Measurements from ENCODE around the gene RABGAP1.

The RABGAP1 gene

DNA sequence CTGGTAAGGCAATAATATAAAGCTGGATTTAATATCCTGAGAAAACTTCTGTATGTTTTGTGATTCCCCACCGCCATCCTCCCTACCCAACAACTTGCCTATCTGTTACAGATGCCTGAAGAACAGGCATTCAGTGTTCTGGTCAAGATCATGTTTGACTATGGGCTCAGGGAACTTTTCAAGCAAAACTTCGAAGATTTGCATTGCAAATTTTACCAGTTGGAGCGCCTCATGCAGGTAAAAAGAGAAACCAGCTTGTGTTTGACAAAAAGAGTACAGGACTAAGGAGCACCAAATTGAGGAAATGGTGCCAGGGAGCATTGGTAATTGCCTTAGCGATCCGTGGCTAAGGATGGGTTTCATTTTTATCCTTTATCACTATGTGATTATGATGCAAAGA, 132.6 kb downstream of the RABGAP1 start:
- Histone ChIP-seq H3K27me3 (ENCODE audit: control insufficient read depth, insufficient read depth, low read length) (no peaks in the 10 kb centered on the region), H3K4me3 (ENCODE audit: low read depth, low read length) (no peak overlapping the region), H3K36me3 (ENCODE audit: control insufficient read depth, insufficient read depth, low read length) (no peaks in the 10 kb centered on the region), H3K9ac (ENCODE audit: low read depth, low read length) (no peak overlapping the region), H3K9me3 (ENCODE audit: control insufficient read depth, insufficient read depth, low read length) (no peaks in the 10 kb centered on the region), H3K4me1 (ENCODE audit: control insufficient read depth, insufficient read depth, low read length) (peaks cover 39% of the 10 kb centered on the region)

DNA sequence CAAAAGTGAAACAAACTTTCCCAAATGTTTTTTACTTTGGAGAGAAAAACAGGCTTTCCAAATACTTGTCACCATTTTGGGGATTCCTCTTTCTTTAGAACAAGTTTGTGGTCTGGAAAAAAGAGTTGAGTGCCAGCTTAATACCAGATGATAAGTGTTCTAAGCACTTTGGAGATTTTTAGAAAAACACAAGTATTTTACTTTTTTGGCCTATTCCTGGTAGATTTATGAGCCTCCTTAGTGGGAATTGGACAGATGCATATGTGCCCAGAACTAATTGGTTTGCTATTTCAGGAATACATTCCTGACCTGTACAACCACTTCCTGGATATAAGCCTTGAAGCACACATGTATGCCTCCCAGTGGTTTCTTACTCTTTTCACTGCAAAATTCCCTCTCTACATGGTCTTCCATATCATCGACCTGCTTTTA, 133.2 kb downstream of the RABGAP1 start:
- peaks cover 39% of the 10 kb centered on the region for H3K4me1 ChIP-seq (ENCODE audit: control insufficient read depth, insufficient read depth, low read length)

DNA sequence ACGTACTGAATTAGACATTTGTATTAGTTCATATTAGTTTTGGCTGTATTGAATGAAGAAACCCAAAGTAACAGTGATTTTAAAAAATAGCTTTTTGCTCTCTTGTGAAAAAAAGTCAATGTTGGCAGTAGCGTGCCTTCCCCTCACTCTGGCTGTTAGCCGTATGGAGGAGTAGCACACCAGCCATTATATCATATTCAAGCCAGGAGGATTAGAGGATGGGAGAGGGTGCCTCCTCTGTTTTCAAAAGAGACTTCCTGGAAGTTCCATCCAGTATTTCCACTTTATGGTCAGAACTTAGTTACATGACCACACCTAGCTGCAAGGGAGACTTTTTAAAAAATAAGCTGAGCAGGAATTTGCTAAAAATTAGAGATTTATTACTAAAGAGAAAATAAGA, 133.8 kb downstream of the RABGAP1 start:
- H3K27me3 ChIP-seq (ENCODE audit: control insufficient read depth, insufficient read depth, low read length), result no peaks in the 10 kb centered on the region
- H3K4me3 ChIP-seq (ENCODE audit: low read depth, low read length), result no peak overlapping the region
- peaks cover 2% of the 10 kb centered on the region for H3K36me3 ChIP-seq (ENCODE audit: control insufficient read depth, insufficient read depth, low read length)
- H3K4me1 ChIP-seq (ENCODE audit: control insufficient read depth, insufficient read depth, low read length), result peaks cover 39% of the 10 kb centered on the region
- H3K9me3 ChIP-seq (ENCODE audit: control insufficient read depth, insufficient read depth, low read length), result no peaks in the 10 kb centered on the region
- no peak overlapping the region for H3K9ac ChIP-seq (ENCODE audit: low read depth, low read length)

More for the DNA sequence above, 133.2 kb downstream of the RABGAP1 start:
- H3K4me3 ChIP-seq (ENCODE audit: low read depth, low read length), result no peak overlapping the region
- no peaks in the 10 kb centered on the region for H3K9me3 ChIP-seq (ENCODE audit: control insufficient read depth, insufficient read depth, low read length)
- H3K27me3 ChIP-seq (ENCODE audit: control insufficient read depth, insufficient read depth, low read length), result no peaks in the 10 kb centered on the region
- H3K9ac ChIP-seq (ENCODE audit: low read depth, low read length), result no peak overlapping the region
- H3K36me3 ChIP-seq (ENCODE audit: control insufficient read depth, insufficient read depth, low read length), result no peaks in the 10 kb centered on the region

DNA sequence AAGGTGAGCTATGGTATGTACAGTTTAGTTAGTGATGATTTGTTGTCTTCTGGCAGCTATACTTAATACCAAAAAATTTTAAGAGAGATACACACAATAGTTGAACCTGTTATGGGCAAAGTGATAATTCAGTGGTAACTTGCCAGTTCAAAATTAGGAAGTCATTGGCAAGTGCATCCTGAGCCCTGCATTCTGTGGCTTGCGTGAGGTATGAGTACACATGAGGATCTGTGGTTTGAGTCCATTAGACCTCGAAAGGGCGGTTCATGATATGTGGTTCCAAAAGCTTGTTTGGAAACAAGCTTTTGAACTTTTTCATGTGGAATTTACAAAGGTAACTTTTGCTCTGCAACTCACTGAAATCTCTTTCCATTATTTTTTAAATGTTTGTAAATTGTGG, 139.6 kb downstream of the RABGAP1 start:
- peaks cover 4% of the 10 kb centered on the region for H3K36me3 ChIP-seq (ENCODE audit: control insufficient read depth, insufficient read depth, low read length)
- no peak overlapping the region for H3K4me3 ChIP-seq (ENCODE audit: low read depth, low read length)
- no peaks in the 10 kb centered on the region for H3K27me3 ChIP-seq (ENCODE audit: control insufficient read depth, insufficient read depth, low read length)
- H3K9ac ChIP-seq (ENCODE audit: low read depth, low read length), result no peak overlapping the region
- peaks cover 9% of the 10 kb centered on the region for H3K4me1 ChIP-seq (ENCODE audit: control insufficient read depth, insufficient read depth, low read length)
- no peaks in the 10 kb centered on the region for H3K9me3 ChIP-seq (ENCODE audit: control insufficient read depth, insufficient read depth, low read length)

DNA sequence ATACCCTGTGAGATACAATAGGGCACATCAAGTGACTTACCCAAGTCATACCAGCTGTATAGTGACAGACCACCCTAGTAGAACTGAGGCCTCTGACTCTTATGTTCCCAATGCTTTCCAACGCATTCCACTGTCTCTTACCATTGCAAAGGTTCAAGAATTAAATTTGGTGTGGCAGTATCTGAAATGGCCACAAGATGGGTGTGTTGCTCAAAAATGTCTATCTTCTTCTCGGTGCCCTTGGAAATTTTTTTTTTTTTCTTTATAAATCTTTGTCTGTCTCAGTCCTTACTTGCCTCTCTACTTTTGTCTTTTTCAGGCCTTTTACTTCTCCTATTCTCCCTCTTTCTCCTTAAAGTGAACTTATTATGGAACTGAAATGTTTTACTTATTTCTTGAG, 141.0 kb downstream of the RABGAP1 start:
- H3K27me3 ChIP-seq (ENCODE audit: control insufficient read depth, insufficient read depth, low read length), result no peaks in the 10 kb centered on the region
- H3K36me3 ChIP-seq (ENCODE audit: control insufficient read depth, insufficient read depth, low read length), result peaks cover 4% of the 10 kb centered on the region
- no peak overlapping the region for H3K9ac ChIP-seq (ENCODE audit: low read depth, low read length)
- no peaks in the 10 kb centered on the region for H3K9me3 ChIP-seq (ENCODE audit: control insufficient read depth, insufficient read depth, low read length)
- no peak overlapping the region for H3K4me3 ChIP-seq (ENCODE audit: low read depth, low read length)
- H3K4me1 ChIP-seq (ENCODE audit: control insufficient read depth, insufficient read depth, low read length), result no peaks in the 10 kb centered on the region

DNA sequence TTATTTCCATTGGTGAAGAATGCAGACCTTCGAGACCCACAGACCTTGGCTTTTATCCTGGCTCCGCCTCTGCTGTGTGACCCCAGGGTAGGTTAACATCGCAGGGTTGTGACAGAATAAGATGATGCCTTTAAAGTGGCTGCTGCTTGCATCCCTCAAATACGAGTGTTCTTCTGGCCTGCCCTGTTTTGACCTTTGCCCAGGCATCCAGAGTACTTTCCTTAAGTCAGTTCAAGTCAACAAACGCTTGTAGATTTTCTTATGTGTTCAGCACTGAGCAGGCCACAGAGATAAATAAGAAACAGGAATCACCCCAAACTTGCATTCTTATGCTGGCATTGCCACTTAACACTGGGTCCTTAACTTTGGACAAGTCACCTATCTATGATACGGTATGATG, 142.9 kb downstream of the RABGAP1 start:
- Histone ChIP-seq H3K9me3 (ENCODE audit: control insufficient read depth, insufficient read depth, low read length) (no peaks in the 10 kb centered on the region), H3K4me3 (ENCODE audit: low read depth, low read length) (no peak overlapping the region), H3K36me3 (ENCODE audit: control insufficient read depth, insufficient read depth, low read length) (peaks cover 4% of the 10 kb centered on the region), H3K4me1 (ENCODE audit: control insufficient read depth, insufficient read depth, low read length) (no peaks in the 10 kb centered on the region), H3K27me3 (ENCODE audit: control insufficient read depth, insufficient read depth, low read length) (no peaks in the 10 kb centered on the region), H3K9ac (ENCODE audit: low read depth, low read length) (no peak overlapping the region)

DNA sequence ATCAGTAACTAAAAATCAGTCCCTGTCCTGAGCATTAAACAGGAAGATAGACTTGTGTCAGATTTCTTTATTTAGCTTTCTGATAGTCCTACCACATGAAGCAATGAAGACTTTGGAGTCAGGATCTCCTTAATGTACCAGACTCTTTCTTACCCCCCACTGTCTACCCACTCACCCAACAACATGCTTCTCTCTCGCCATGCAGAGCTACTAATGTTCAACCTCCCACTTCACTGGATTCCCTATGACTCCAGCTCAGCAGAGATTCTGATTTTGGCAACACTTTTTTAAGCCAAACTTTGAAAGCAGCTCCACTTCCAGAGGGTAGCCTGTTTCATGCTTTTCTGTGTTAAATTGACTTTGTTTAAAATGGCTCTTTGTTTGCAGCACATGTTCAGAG, 143.4 kb downstream of the RABGAP1 start:
- Histone ChIP-seq H3K9ac (ENCODE audit: low read depth, low read length) (no peak overlapping the region), H3K4me3 (ENCODE audit: low read depth, low read length) (no peak overlapping the region), H3K9me3 (ENCODE audit: control insufficient read depth, insufficient read depth, low read length) (no peaks in the 10 kb centered on the region), H3K36me3 (ENCODE audit: control insufficient read depth, insufficient read depth, low read length) (peaks cover 4% of the 10 kb centered on the region), H3K4me1 (ENCODE audit: control insufficient read depth, insufficient read depth, low read length) (no peaks in the 10 kb centered on the region), H3K27me3 (ENCODE audit: control insufficient read depth, insufficient read depth, low read length) (no peaks in the 10 kb centered on the region)

DNA sequence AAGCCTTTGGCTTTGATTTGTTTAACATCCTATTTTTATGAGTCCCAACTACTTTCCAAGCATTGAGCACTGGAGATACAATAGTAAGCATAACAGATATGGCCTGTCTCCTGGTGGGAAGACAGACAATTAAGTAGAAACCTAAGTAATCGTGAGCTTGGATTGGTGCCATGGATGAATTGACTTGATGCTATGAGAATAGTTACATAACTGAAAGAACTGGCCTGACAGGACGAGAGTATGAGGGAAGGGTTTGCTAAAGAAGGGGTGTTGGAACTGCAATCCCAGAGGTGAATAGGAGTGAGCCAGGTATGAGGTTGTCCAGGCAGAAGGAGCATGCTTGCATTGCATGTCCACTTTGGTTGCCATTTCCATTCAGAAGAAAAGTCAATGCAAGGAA, 145.1 kb downstream of the RABGAP1 start:
- no peaks in the 10 kb centered on the region for H3K9me3 ChIP-seq (ENCODE audit: control insufficient read depth, insufficient read depth, low read length)
- peaks cover 3% of the 10 kb centered on the region for H3K36me3 ChIP-seq (ENCODE audit: control insufficient read depth, insufficient read depth, low read length)
- no peak overlapping the region for H3K9ac ChIP-seq (ENCODE audit: low read depth, low read length)
- no peaks in the 10 kb centered on the region for H3K27me3 ChIP-seq (ENCODE audit: control insufficient read depth, insufficient read depth, low read length)
- H3K4me1 ChIP-seq (ENCODE audit: control insufficient read depth, insufficient read depth, low read length), result no peaks in the 10 kb centered on the region
- H3K4me3 ChIP-seq (ENCODE audit: low read depth, low read length), result no peak overlapping the region

DNA sequence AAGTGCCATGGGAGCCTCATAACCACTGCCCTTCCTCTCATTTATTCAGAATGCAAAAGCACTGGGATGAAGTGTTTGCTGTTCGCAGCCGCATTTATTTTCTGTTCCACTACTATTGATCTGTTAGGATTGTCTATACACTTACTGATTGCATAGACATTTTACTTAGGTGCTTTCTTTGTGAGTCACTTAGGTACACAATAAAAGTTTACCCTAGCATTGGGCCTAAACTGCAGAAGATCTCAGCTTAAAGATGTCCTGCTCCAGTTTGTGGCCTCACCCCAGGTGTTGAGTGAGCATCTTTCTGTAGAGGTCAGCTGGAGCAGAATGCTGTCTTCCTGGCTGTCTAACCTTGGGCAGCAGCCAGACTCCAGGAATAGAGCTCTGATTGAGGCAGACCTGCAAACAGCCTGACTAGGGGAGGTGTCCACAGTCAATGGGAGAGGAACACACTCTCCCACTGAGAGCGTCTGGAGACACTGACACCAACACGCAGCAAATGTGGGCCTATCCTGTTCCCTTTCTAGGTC, 146.6 kb downstream of the RABGAP1 start:
- H3K4me1 ChIP-seq (ENCODE audit: control insufficient read depth, insufficient read depth, low read length), result no peaks in the 10 kb centered on the region

DNA sequence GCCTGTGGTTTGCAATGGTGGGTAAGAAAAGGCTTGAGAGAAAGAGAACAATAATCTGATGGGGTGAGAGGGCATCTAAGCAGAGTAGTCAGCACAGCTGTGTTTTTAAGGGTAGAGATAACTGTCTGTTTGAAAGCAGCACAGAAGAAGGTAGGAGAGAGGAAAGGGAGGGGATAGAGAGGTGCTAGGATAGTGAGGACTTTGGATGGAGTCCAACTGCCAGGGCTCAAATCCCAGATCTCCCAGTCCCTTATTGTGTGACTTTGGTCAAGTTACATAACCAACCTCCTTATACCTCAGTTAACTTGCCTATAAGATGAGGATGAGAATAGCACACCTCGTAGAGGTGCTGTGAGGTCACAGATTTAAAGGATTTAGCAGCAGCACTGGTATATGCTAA, 148.2 kb downstream of the RABGAP1 start:
- Histone ChIP-seq H3K36me3 (ENCODE audit: control insufficient read depth, insufficient read depth, low read length) (peaks cover 6% of the 10 kb centered on the region), H3K9me3 (ENCODE audit: control insufficient read depth, insufficient read depth, low read length) (no peaks in the 10 kb centered on the region), H3K9ac (ENCODE audit: low read depth, low read length) (no peak overlapping the region), H3K4me1 (ENCODE audit: control insufficient read depth, insufficient read depth, low read length) (no peaks in the 10 kb centered on the region), H3K4me3 (ENCODE audit: low read depth, low read length) (no peak overlapping the region), H3K27me3 (ENCODE audit: control insufficient read depth, insufficient read depth, low read length) (no peaks in the 10 kb centered on the region)

More for the DNA sequence above, 146.6 kb downstream of the RABGAP1 start:
- no peak overlapping the region for H3K9ac ChIP-seq (ENCODE audit: low read depth, low read length)
- no peaks in the 10 kb centered on the region for H3K27me3 ChIP-seq (ENCODE audit: control insufficient read depth, insufficient read depth, low read length)
- H3K4me3 ChIP-seq (ENCODE audit: low read depth, low read length), result no peak overlapping the region
- peaks cover 6% of the 10 kb centered on the region for H3K36me3 ChIP-seq (ENCODE audit: control insufficient read depth, insufficient read depth, low read length)
- H3K9me3 ChIP-seq (ENCODE audit: control insufficient read depth, insufficient read depth, low read length), result no peaks in the 10 kb centered on the region

DNA sequence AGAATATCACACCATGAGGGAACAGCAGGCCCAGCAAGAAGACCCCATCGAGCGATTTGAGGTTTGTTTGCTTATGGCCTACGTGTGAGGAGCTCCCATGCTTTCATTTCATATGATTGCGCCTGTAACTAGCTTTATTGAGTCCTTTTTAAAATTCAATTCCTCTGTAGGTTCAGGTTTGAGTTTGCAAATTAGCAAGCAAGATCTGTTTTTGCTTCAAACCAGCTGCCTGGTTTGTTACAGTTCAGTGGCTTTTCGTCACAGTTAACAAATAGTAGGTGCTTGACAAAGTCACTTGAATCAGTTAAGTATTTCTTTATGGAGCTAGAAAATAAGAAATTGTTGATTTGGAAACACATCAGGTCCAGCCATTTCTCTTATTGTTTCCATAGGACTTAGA, 149.0 kb downstream of the RABGAP1 start:
- Histone ChIP-seq H3K9me3 (ENCODE audit: control insufficient read depth, insufficient read depth, low read length) (no peaks in the 10 kb centered on the region), H3K27me3 (ENCODE audit: control insufficient read depth, insufficient read depth, low read length) (no peaks in the 10 kb centered on the region), H3K4me1 (ENCODE audit: control insufficient read depth, insufficient read depth, low read length) (no peaks in the 10 kb centered on the region), H3K36me3 (ENCODE audit: control insufficient read depth, insufficient read depth, low read length) (peaks cover 6% of the 10 kb centered on the region), H3K9ac (ENCODE audit: low read depth, low read length) (no peak overlapping the region), H3K4me3 (ENCODE audit: low read depth, low read length) (no peak overlapping the region)

DNA sequence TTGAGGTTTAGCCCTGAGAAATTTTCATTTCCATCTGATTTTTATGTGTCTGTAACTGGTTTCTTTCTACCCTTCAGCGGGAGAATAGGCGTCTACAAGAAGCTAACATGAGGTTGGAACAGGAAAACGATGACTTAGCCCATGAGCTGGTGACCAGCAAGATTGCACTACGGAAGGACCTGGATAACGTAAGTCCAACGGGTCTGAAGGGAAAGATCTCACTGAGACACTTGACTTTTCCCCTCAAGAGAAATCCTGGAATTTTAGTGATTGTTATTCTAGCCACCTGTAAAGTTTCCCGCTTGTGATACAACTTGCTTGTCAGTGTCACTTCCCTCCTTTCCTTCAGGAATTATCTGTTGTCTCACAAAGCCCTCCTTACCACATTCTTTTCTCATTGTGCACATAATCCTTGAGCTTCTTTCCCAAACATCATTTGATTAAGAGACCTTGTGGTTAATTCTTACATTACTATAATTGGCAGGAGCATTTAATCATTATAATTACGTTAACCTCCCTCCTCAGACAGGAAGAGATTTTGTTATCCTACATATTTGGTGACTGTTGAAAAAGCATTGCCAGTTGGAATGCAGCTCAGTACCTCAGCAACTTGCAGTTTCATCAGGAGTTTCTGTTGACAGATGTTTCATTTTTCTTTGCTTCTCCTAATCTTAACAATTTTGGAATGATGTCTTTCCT, 149.5 kb downstream of the RABGAP1 start:
- Histone ChIP-seq H3K4me1 (ENCODE audit: control insufficient read depth, insufficient read depth, low read length) (no peaks in the 10 kb centered on the region), H3K36me3 (ENCODE audit: control insufficient read depth, insufficient read depth, low read length) (peaks cover 6% of the 10 kb centered on the region), H3K9me3 (ENCODE audit: control insufficient read depth, insufficient read depth, low read length) (no peaks in the 10 kb centered on the region), H3K9ac (ENCODE audit: low read depth, low read length) (peak overlapping the region; percentile 9), H3K4me3 (ENCODE audit: low read depth, low read length) (no peak overlapping the region), H3K27me3 (ENCODE audit: control insufficient read depth, insufficient read depth, low read length) (no peaks in the 10 kb centered on the region)

All from iPS-15b (cell line).